HFFc6 (cell line): ENCODE results near the gene PLXNB2. TPM values are rescaled to one million over a fixed set of nuclear protein-coding genes. Genes with fewer than 3 reads are reported as not detected.

Source experiments
- DNase-seq: peaks from one replicate; pipeline ENCODE4 v3.0.0-alpha.2; 2018
- H3K27ac Mint-ChIP-seq: 2 replicates; pipeline ENCODE4 v1.8.0; 2020; ENCODE audit warnings: mild to moderate bottlenecking, mixed read lengths
- H3K27me3 Mint-ChIP-seq: 2 replicates; pipeline ENCODE4 v1.8.0; 2021; ENCODE audit warnings: mild to moderate bottlenecking, moderate library complexity, mixed read lengths; ENCODE audit not compliant: insufficient read depth
- H3K36me3 Mint-ChIP-seq: 2 replicates; pipeline ENCODE4 v1.8.0; 2021; ENCODE audit warnings: low read depth, mixed read lengths
- H3K4me1 Mint-ChIP-seq: 2 replicates; pipeline ENCODE4 v1.8.0; 2020; ENCODE audit warnings: low read depth, mixed read lengths
- H3K4me3 Mint-ChIP-seq: 2 replicates; pipeline ENCODE4 v1.8.0; 2020; ENCODE audit warnings: mild to moderate bottlenecking, moderate library complexity, mixed read lengths
- H3K9me3 Mint-ChIP-seq: 2 replicates; pipeline ENCODE4 v1.8.0; 2020; ENCODE audit warnings: mild to moderate bottlenecking, mixed read lengths
- CTCF ChIP-seq: fragments of 200-600 bp; sonication (generic); IDR thresholded peaks from 2 replicates; pipeline ENCODE4 v1.5.0; 2021; ENCODE audit warnings: antibody characterized with exemption, mild to moderate bottlenecking
- total RNA-seq, 6 experiments: library from RNA; stranded (reverse); fragmentation: NEBNext Ultra II Directional; extraction: Animal tissue kit (Norgen Biotek cat#: 25700); gene quantifications; 2 replicates in 1 of 6; 3 replicates in 5 of 6; pipeline ENCODE4 v1.2.3, GENCODE V29; 2021

PLXNB2 gene
- total RNA-seq, 6 experiments from 2014 or later: 280 to 370 (median 291) TPM

- Mint-ChIP-seq H3K4me1 (peaks cover 46% of the 10 kb centered on the region), H3K36me3 (peaks cover 18% of the 10 kb centered on the region), H3K27ac (peak overlapping the region; percentile 92), H3K9me3 (no peaks in the 10 kb centered on the region; the same call in 1 of the 2 replicates), H3K27me3 (peaks cover 11% of the 10 kb centered on the region), H3K4me3 (peak overlapping the region; percentile 89)
- no peak for TF ChIP-seq CTCF
- DNase-seq: no peak
These were observed 62.0 kb downstream of the PLXNB2 start for GRCh38 chr22:50245214-50246072.

GRCh38 chr22:50244420-50245213, 62.8 kb downstream of the PLXNB2 start, which contains the start of gene TUBGCP6:
Gene TUBGCP6, minus strand, starts transcription at chr22:50245023. Its CDS starts 564 bp downstream, at chr22:50244459.
- Mint-ChIP-seq H3K36me3 (peaks cover 18% of the 10 kb centered on the region), H3K4me3 (peak within 1 kb of the TSS; percentile 89), H3K27ac (peak within 1 kb of the TSS; percentile 92), H3K4me1 (peaks cover 41% of the 10 kb centered on the region), H3K27me3 (peaks cover 11% of the 10 kb centered on the region), H3K9me3 (no peaks in the 10 kb centered on the region; the same call in 1 of the 2 replicates)
- peak; percentile 63 for TF ChIP-seq CTCF
- DNase-seq: peak; percentile 86

GRCh38 chr22:50243685-50244419, 63.6 kb downstream of the PLXNB2 start:
- peaks cover 18% of the 10 kb centered on the region for H3K36me3 Mint-ChIP-seq
- H3K4me1 Mint-ChIP-seq: peaks cover 41% of the 10 kb centered on the region
- DNase-seq: no peak
- H3K27me3 Mint-ChIP-seq: peaks cover 11% of the 10 kb centered on the region
- H3K9me3 Mint-ChIP-seq: no peaks in the 10 kb centered on the region; the same call in 1 of the 2 replicates
- peak overlapping the region; percentile 89 for H3K4me3 Mint-ChIP-seq
- TF ChIP-seq CTCF: no peak
- H3K27ac Mint-ChIP-seq: peak overlapping the region; percentile 92

- no peak for DNase-seq
These were observed 65.0 kb downstream of the PLXNB2 start for GRCh38 chr22:50242406-50242949.

More at GRCh38 chr22:50242406-50242949, 65.0 kb downstream of the PLXNB2 start:
- Mint-ChIP-seq H3K4me3 (peak overlapping the region; percentile 89), H3K27ac (peak overlapping the region; percentile 46; the same call in 1 of the 2 replicates), H3K9me3 (no peaks in the 10 kb centered on the region; the same call in 1 of the 2 replicates), H3K27me3 (peaks cover 8% of the 10 kb centered on the region), H3K4me1 (peaks cover 35% of the 10 kb centered on the region), H3K36me3 (peaks cover 18% of the 10 kb centered on the region)
- no peak for TF ChIP-seq CTCF
